GM12873 (cell line): ENCODE measurements around the gene PSG2.
"Not testable (repeated sequence)": the region's sequence is repeated elsewhere in the genome, so short reads cannot be mapped to it uniquely, and the experiment has no call there.

Experiments used
- TF ChIP-seq, protein P1 (sequence below): IDR thresholded peaks from 2 replicates; pipeline ENCODE4 v1.5.1; 2012; ENCODE audit warnings: low read depth, mild to moderate bottlenecking, moderate library complexity, low read length, control low read depth; ENCODE audit not compliant: insufficient read depth; ENCODE audit errors: missing control alignments

The PSG2 gene

DNA sequence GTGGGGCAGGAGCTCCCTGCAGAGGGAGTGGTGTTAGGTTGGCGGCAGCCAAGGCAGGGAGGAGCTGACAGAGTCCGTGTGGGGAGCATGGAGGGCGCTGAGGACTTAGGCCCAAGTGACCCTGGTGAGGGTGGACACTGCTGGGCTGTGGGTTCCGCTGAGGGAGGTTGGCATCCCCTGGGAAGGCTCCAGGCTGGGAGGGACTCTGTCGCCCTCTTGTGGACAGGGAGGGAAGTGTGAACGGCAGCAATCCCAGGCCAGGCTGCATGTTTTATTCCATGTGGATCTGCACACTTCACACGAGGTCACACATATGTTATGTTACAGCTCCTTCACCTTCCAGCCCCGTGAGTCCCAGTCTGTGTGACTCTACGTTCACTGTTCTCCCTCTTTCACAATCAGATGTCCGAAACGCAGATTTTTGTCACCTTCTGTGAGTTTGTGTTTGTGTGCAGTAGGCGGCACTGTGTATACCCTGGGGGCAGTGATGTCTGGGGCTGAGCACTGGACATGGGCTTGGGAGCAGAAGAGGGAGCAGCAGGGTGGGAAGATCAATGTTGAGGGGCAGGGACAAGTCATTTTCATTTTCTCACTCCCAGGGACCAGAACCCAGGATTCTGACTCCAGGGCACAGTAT lies 1.8 kb upstream of the PSG2 start:
- TF ChIP-seq, protein P1, sequence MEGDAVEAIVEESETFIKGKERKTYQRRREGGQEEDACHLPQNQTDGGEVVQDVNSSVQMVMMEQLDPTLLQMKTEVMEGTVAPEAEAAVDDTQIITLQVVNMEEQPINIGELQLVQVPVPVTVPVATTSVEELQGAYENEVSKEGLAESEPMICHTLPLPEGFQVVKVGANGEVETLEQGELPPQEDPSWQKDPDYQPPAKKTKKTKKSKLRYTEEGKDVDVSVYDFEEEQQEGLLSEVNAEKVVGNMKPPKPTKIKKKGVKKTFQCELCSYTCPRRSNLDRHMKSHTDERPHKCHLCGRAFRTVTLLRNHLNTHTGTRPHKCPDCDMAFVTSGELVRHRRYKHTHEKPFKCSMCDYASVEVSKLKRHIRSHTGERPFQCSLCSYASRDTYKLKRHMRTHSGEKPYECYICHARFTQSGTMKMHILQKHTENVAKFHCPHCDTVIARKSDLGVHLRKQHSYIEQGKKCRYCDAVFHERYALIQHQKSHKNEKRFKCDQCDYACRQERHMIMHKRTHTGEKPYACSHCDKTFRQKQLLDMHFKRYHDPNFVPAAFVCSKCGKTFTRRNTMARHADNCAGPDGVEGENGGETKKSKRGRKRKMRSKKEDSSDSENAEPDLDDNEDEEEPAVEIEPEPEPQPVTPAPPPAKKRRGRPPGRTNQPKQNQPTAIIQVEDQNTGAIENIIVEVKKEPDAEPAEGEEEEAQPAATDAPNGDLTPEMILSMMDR, result peak; percentile 64

DNA sequence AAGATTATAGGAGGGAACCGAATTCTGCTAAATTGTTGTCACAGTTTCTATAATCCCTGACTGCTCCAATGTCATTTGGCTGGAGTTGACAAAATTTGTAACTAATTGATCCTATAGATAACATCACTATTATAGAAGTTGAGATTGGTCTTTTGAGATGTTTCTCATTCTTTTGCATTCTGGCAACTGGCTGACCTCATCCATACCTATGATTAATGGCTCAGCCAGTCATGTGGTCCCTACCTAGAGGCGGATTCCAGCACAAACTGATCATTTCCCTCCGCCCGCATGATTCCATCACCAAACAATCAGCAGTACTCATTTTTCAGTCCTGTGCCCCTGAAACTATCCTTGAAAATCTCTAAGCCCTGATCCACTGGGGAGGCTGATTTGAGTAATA lies 4.2 kb downstream of the PSG2 start:
- TF ChIP-seq, protein P1, result no peak

DNA sequence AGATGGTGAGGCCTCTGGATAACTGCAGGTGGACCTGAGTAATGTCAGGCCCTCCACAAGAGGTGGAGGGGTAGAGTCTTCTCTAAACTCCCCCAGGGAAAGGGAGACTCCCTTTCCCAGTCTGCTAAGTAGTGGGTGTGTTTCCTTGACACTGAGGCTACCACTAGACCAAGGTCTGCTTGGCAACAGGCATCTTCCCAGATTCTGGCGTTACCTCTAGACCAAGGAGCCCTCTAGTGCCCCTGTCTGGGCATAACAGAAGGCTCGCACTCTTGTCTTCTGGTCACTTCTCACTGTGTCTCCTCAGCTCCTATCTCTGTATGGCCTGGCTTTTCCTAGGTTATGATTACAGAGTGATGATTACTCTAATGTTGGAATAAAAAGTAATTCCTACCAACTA lies 50.9 kb downstream of the PSG2 start:
- TF ChIP-seq, protein P1, result peak; percentile 22

DNA sequence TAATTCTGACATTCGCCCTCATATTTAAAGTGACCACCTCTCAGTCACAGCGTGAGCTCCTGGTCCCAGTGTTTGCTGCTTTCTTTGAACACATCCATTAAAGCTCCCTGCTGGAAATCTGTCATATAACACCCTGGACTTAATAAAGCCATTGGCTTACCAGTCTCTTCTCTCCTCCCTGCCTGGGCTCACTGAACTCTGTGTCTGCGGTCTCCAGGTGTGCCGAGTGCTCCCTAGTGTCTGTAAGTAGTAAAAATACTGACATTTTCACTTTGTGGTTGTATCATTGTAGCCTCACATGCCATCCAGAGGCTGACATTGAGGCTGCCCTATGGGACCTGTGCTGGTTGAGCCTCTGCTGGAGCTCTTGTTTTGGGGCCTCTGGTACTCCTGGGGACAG lies 53.6 kb downstream of the PSG2 start:
- TF ChIP-seq, protein P1, result no peak

- TF ChIP-seq, protein P1, result peak; percentile 51
Observed at GRCh38 chr19:43027985-43028384, 54.5 kb downstream of the PSG2 start.

- TF ChIP-seq, protein P1, result not testable (repeated sequence)
Observed at GRCh38 chr19:43026369-43026768, 56.1 kb downstream of the PSG2 start, which contains the start of gene PSG11. TSS of gene PSG11 (minus strand) at chr19:43026469. CDS start at chr19:43026372, 97 bp downstream.
